OCI-LY7 (cell line): ENCODE data around the gene KDM6B. TPM values are rescaled to one million over a fixed set of nuclear protein-coding genes. Genes with fewer than 3 reads are reported as not detected.

Experiments
- BruUV-seq: library from RNA; stranded (reverse); fragments of 400-500 nt; replicated peaks from 2 replicates; lab custom pipeline; 2021; lab: Mats Ljungman, UMichigan
- CTCF ChIA-PET: fragments of 300-600 bp; sonication (Branson Sonifier 250); formaldehyde crosslinking; loops from one replicate; lab custom pipeline; 2022; ENCODE audit warnings: antibody characterized with exemption; ENCODE audit not compliant: unreplicated experiment; lab: Charles Lee
- POLR2A ChIA-PET: fragments of 300-600 bp; sonication (Branson Sonifier 250); formaldehyde crosslinking; loops from one replicate; lab custom pipeline; 2022; ENCODE audit warnings: antibody characterized with exemption; lab: Charles Lee
- DNase-seq: peaks from one replicate; pipeline ENCODE4 v3.0.0-alpha.2; 2015; ENCODE audit warnings: low spot score
- H2AFZ ChIP-seq: fragments of 200-600 bp; sonication (generic), shearing (Covaris generic); 2 replicates; pipeline ENCODE4 v1.6.1; 2014; ENCODE audit warnings: mild to moderate bottlenecking, antibody characterized with exemption, low read length, moderate library complexity
- H3K27ac ChIP-seq: fragments of 200-600 bp; sonication (generic); 2 replicates; pipeline ENCODE4 v1.5.1; 2014; ENCODE audit warnings: mixed run types, low read depth, mild to moderate bottlenecking, moderate library complexity, low read length, inconsistent platforms; ENCODE audit not compliant: poor library complexity, severe bottlenecking
- H3K36me3 ChIP-seq: fragments of 200-600 bp; sonication (generic); 2 replicates; pipeline ENCODE4 v1.6.1; 2014; ENCODE audit warnings: mild to moderate bottlenecking, antibody characterized with exemption, low read length, moderate library complexity, mixed read lengths; ENCODE audit not compliant: insufficient read depth
- H3K4me1 ChIP-seq: fragments of 200-600 bp; sonication (generic); 2 replicates; pipeline ENCODE4 v1.5.1; 2014; ENCODE audit warnings: mild to moderate bottlenecking, low read length; ENCODE audit not compliant: insufficient read depth, poor library complexity, severe bottlenecking
- H3K4me2 ChIP-seq: fragments of 200-600 bp; sonication (generic); 2 replicates; pipeline ENCODE4 v1.6.1; 2014; ENCODE audit warnings: mild to moderate bottlenecking, low read length
- H3K4me3 ChIP-seq: fragments of 200-600 bp; sonication (generic); 2 replicates; pipeline ENCODE4 v1.5.1; 2014; ENCODE audit warnings: mild to moderate bottlenecking, low read depth, low read length; ENCODE audit not compliant: poor library complexity, severe bottlenecking
- H3K79me2 ChIP-seq: fragments of 200-600 bp; sonication (generic); 2 replicates; pipeline ENCODE4 v1.6.1; 2016; ENCODE audit warnings: low read depth, mild to moderate bottlenecking, low read length, moderate library complexity, mixed read lengths; ENCODE audit not compliant: insufficient read depth
- H3K9me2 ChIP-seq: fragments of 200-600 bp; sonication (generic); 2 replicates; pipeline ENCODE4 v1.6.1; 2016; ENCODE audit warnings: mild to moderate bottlenecking, low read length, mixed read lengths; ENCODE audit not compliant: insufficient read depth
- H3K9me3 ChIP-seq: fragments of 200-600 bp; sonication (generic); 2 replicates; pipeline ENCODE4 v1.6.1; 2014; ENCODE audit warnings: mild to moderate bottlenecking, mixed run types, low read length, mixed read lengths
- H4K20me1 ChIP-seq: fragments of 200-600 bp; sonication (generic); 2 replicates; pipeline ENCODE4 v1.6.1; 2014; ENCODE audit warnings: mild to moderate bottlenecking, antibody characterized with exemption, low read length, moderate library complexity, mixed read lengths; ENCODE audit not compliant: insufficient read depth
- CTCF ChIP-seq: fragments of 200-600 bp; sonication (generic); conservative IDR thresholded peaks from 2 replicates; pipeline ENCODE4 v1.5.1; 2014; ENCODE audit warnings: mild to moderate bottlenecking, antibody characterized with exemption, low read length, moderate library complexity, mixed read lengths
- EZH2phosphoT487 ChIP-seq: fragments of 200-600 bp; sonication (generic); IDR thresholded peaks from 2 replicates; pipeline ENCODE4 v1.6.1; 2018; ENCODE audit warnings: low read depth, borderline replicate concordance, mild to moderate bottlenecking, mixed run types, antibody characterized with exemption, low read length, moderate library complexity, mixed read lengths
- intact Hi-C: fragments of 100-400 bp; cut with micrococcal nuclease; formaldehyde crosslinking; loops from one replicate; pipeline ENCODE4 v1.10.0; 2022; ENCODE audit not compliant: unreplicated experiment
- total RNA-seq, 2 experiments: library from RNA; depleted of rRNA in 1 of 2; stranded (reverse); fragments of >200 nt in 1 of 2; shearing (Covaris generic) in 1 of 2; gene quantifications; 2 replicates each; pipeline ENCODE4 v1.2.3, GENCODE V29; 2014 to 2022

Gene KDM6B
- total RNA-seq, 2 experiments from 2014 or later, result 10.0 to 62.9 TPM

GRCh38 chr17:7850701-7851437 is 16.9 kb downstream of the KDM6B start:
- Histone ChIP-seq H2AFZ (no peak overlapping the region), H3K4me3 (peak overlapping the region; percentile 67), H3K9me2 (no peaks in the 10 kb centered on the region), H3K4me1 (peaks cover 26% of the 10 kb centered on the region), H3K79me2 (peaks cover 3% of the 10 kb centered on the region; the same call in 1 of the 2 replicates), H3K9me3 (no peaks in the 10 kb centered on the region), H3K27ac (peak overlapping the region; percentile 42), H3K36me3 (peaks cover 79% of the 10 kb centered on the region), H4K20me1 (no peaks in the 10 kb centered on the region), H3K4me2 (peak overlapping the region; percentile 80)
- intact Hi-C loops, result loop anchor here (1.0 kb wide), 3 partner anchors 16 to 108 kb away; no protein-coding TSS in a partner anchor
- BruUV-seq, result no TSS peak
- ChIA-PET POLR2A (no interaction called here), CTCF (no interaction called here)
- no peak for DNase-seq
- TF ChIP-seq CTCF (no peak), EZH2phosphoT487 (no peak)

GRCh38 chr17:7851438-7852261 is 17.6 kb downstream of the KDM6B start:
- Histone ChIP-seq H3K9me3 (no peaks in the 10 kb centered on the region), H4K20me1 (no peaks in the 10 kb centered on the region), H3K27ac (peak overlapping the region; percentile 42), H3K9me2 (no peaks in the 10 kb centered on the region), H3K4me2 (peak overlapping the region; percentile 80), H3K4me3 (peak overlapping the region; percentile 67), H3K79me2 (peaks cover 11% of the 10 kb centered on the region; the same call in 1 of the 2 replicates), H3K4me1 (peaks cover 31% of the 10 kb centered on the region), H2AFZ (no peak overlapping the region), H3K36me3 (peaks cover 81% of the 10 kb centered on the region)
- peak; percentile 95 for DNase-seq
- ChIA-PET CTCF (no interaction called here), POLR2A (no interaction called here)
- peak; percentile 88 for TF ChIP-seq CTCF
- no peak for TF ChIP-seq EZH2phosphoT487
- intact Hi-C loops, result loop anchor here (1.0 kb wide), 3 partner anchors 16 to 108 kb away; no protein-coding TSS in a partner anchor
- BruUV-seq, result TSS peak; percentile 34
